ENCODE results near the gene LHX4. TPM values are rescaled to one million over a fixed set of nuclear protein-coding genes. Genes with fewer than 3 reads are reported as not detected.

Gene LHX4
- total RNA-seq, 4 donors from 2014 or later = not detected

DNA sequence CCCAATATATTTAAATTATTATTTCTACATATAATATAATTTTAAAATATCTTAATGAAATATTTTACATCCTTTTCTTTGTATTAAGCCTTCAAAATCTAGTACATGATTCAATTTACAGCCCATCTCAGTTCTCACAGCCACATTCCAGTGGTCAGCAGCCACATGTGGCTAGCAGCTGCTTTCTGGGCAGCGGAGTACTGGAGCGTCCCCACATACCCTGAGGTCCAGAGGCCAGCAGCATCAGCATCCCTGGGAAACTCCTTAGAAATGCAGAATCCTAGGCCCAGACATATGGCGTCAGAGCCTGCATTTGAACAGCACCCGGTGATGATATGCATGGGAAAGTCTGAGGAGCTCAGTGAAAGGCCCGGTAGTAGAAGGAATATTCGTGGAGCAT, 8.6 kb upstream of the LHX4 start:
- DNase-seq (ENCODE audit: low spot score in 2 of 2) = no peak
- Histone ChIP-seq H3K4me3 (no peak overlapping the region), H3K27ac (no peak overlapping the region), H3K36me3 (no peaks in the 10 kb centered on the region), H3K9me3 (no peaks in the 10 kb centered on the region), H3K4me1 (no peaks in the 10 kb centered on the region), H3K27me3 (peaks cover 0 to 31% of the 10 kb centered on the region in 2 donors)
- TF ChIP-seq POLR2A (IDR thresholded peaks at IDR 0.05) = no peak
- TF ChIP-seq, protein P1, sequence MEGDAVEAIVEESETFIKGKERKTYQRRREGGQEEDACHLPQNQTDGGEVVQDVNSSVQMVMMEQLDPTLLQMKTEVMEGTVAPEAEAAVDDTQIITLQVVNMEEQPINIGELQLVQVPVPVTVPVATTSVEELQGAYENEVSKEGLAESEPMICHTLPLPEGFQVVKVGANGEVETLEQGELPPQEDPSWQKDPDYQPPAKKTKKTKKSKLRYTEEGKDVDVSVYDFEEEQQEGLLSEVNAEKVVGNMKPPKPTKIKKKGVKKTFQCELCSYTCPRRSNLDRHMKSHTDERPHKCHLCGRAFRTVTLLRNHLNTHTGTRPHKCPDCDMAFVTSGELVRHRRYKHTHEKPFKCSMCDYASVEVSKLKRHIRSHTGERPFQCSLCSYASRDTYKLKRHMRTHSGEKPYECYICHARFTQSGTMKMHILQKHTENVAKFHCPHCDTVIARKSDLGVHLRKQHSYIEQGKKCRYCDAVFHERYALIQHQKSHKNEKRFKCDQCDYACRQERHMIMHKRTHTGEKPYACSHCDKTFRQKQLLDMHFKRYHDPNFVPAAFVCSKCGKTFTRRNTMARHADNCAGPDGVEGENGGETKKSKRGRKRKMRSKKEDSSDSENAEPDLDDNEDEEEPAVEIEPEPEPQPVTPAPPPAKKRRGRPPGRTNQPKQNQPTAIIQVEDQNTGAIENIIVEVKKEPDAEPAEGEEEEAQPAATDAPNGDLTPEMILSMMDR (IDR thresholded peaks at IDR 0.05) = no peak
- TF ChIP-seq EP300 (IDR thresholded peaks at IDR 0.05) = no peak
- WGBS, 2 donors = 80 to 87% methylated on average over 6 of the region's 6 CpGs

DNA sequence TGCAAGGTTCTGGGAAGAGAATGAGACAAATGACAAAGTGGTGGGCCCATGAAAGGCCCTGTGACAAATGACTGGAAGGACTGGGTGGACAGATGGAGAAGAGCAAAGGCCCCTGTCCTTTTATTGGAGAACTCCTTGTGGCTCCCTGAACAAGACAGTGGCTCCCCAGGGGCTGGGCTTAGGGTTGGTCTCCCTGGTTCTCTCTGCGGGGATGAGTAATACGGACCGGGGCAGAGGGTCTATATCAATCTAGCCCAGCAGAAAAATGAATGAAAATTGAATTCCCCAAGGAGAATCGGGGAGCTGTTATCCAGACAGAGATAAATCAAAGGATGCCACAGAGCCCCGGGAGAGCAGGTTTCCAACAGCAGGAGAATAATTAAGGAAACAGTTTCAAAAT, 5.2 kb upstream of the LHX4 start:
- peaks cover 2 to 63% of the 10 kb centered on the region in 2 donors for H3K27me3 ChIP-seq

DNA sequence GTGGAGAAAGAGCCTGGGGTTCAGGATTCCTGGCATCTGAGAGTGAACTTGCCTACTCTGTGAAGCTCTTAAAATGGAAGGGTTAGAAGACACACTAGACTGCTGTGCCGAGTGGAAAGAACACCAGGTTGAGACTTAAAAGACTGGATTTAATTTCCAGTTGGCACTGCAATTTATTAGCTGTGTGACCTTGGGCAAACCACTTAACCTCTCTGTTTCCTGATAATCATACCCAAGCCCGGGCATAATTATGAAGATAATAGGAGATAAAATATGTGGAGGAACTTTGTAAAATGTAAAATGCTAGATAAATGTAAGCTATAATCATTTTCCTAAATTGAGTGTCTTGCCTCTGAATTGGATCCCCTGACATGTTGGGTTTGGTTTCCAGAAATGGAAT, 4.7 kb upstream of the LHX4 start:
- TF ChIP-seq POLR2A (IDR thresholded peaks at IDR 0.05) = no peak
- TF ChIP-seq, protein P1 (IDR thresholded peaks at IDR 0.05) = no peak
- no peak for TF ChIP-seq EP300 (IDR thresholded peaks at IDR 0.05)
- peaks cover 2 to 68% of the 10 kb centered on the region in 2 donors for H3K27me3 ChIP-seq
- no peak overlapping the region for H3K4me3 ChIP-seq
- no peak for DNase-seq (ENCODE audit: low spot score in 2 of 2)
- H3K4me1 ChIP-seq = peaks cover 0 to 20% (median 15%) of the 10 kb centered on the region in 4 donors
- no peak overlapping the region for H3K27ac ChIP-seq
- no peaks in the 10 kb centered on the region for H3K9me3 ChIP-seq
- H3K36me3 ChIP-seq = no peaks in the 10 kb centered on the region
- 60 to 64% methylated on average over 2 of the region's 2 CpGs for WGBS, 2 donors

More for the DNA sequence above, 5.2 kb upstream of the LHX4 start:
- TF ChIP-seq EP300 (IDR thresholded peaks at IDR 0.05) = no peak
- TF ChIP-seq, protein P1 (IDR thresholded peaks at IDR 0.05) = no peak
- no peak for TF ChIP-seq POLR2A (IDR thresholded peaks at IDR 0.05)
- DNase-seq (ENCODE audit: low spot score in 2 of 2) = no peak
- Histone ChIP-seq H3K4me3 (no peak overlapping the region), H3K27ac (no peak overlapping the region), H3K4me1 (peaks cover 0 to 15% (median 10%) of the 10 kb centered on the region in 4 donors), H3K9me3 (no peaks in the 10 kb centered on the region), H3K36me3 (no peaks in the 10 kb centered on the region)
- 47 to 55% methylated on average over 5 of the region's 5 CpGs for WGBS, 2 donors

DNA sequence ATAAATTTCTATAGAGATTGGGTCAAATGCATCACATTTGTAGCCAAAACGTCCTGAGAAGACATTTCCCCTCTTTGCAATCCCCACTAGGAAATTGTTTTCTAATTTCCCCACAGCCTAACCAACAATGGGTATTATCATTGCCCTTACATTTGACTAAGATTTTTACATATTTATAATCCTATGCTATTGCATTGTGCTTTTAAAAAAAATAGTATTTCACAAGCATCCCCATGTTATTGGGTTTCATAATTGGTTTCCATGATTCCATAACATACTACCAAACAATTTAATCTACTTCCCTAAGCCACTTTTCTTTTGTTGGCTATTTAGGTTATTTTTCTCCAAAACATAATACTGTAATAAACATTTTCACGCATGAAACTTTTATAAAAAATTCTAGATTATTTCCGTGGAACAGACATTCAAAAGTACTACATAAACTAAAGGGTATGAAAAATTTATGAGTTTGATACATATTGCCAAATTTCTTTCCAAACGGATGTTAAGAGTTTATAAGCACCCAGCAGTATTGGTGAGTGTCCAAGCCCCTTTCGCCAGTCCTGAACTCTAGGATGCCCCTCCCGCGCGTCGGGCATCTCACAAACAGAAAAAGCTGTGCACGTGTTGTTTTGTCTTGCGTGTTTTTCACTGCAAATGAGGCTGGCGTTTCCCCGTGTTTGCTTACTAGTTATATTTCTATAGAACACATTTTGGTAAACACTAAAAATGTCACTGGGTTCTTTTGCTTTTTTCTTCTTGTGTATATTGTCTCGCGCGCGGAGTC, 2.0 kb upstream of the LHX4 start:
- H3K27me3 ChIP-seq = peaks cover 2 to 95% of the 10 kb centered on the region in 2 donors
- H3K4me1 ChIP-seq = peaks cover 0 to 45% (median 27%) of the 10 kb centered on the region in 4 donors
- DNase-seq (ENCODE audit: low spot score in 2 of 2) = no peak
- H3K27ac ChIP-seq = no peak overlapping the region
- H3K4me3 ChIP-seq = no peak overlapping the region
- no peaks in the 10 kb centered on the region for H3K9me3 ChIP-seq
- no peaks in the 10 kb centered on the region for H3K36me3 ChIP-seq
- 17 to 21% methylated on average over 17 of the region's 17 CpGs for WGBS, 2 donors
- TF ChIP-seq, protein P1 (IDR thresholded peaks at IDR 0.05) = no peak
- TF ChIP-seq POLR2A (IDR thresholded peaks at IDR 0.05) = no peak
- peak in 1 of 2 donors; percentile 6 for TF ChIP-seq EP300 (IDR thresholded peaks at IDR 0.05)

Data from tibial nerve (tissue), 4 donors.